ENCODE results near the gene NEURL1B. TPM values are rescaled to one million over a fixed set of nuclear protein-coding genes. Genes with fewer than 3 reads are reported as not detected.

Gene NEURL1B
- total RNA-seq, 1 experiment from 2014 or later, result 2.8 TPM

DNA sequence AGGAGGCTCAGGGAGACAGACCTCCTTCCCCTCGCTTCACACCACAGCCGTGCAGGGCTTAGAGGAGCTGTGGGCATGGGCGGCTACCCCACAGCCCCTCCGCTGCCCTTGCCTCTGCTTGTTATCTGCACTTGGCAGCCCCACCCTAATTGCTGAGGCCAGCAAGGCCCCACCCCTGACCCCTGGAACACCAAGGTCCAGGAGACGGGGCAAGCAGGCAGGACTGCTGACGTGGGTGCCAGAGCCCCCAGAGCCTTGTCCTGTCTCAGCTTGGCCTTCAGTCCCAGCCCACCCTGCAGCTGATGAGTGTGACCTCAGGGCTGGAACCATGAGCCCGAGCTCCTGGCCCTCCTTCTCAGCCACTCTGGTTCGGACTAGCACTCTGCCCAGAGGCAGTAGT, 29.1 kb upstream of the NEURL1B start:
- CTCF ChIA-PET, result no interaction called here
- Mint-ChIP-seq H3K36me3 (ENCODE audit: insufficient read depth, unreplicated experiment) (no peaks in the 10 kb centered on the region), H3K27ac (ENCODE audit: unreplicated experiment) (no peak overlapping the region), H3K9me3 (ENCODE audit: low read depth, unreplicated experiment) (peaks cover 2% of the 10 kb centered on the region), H3K27me3 (ENCODE audit: unreplicated experiment) (peaks cover 99% of the 10 kb centered on the region), H3K4me1 (ENCODE audit: low read depth, unreplicated experiment) (no peaks in the 10 kb centered on the region), H3K4me3 (ENCODE audit: low read depth, unreplicated experiment) (no peak overlapping the region)
- TF ChIP-seq, protein P1, sequence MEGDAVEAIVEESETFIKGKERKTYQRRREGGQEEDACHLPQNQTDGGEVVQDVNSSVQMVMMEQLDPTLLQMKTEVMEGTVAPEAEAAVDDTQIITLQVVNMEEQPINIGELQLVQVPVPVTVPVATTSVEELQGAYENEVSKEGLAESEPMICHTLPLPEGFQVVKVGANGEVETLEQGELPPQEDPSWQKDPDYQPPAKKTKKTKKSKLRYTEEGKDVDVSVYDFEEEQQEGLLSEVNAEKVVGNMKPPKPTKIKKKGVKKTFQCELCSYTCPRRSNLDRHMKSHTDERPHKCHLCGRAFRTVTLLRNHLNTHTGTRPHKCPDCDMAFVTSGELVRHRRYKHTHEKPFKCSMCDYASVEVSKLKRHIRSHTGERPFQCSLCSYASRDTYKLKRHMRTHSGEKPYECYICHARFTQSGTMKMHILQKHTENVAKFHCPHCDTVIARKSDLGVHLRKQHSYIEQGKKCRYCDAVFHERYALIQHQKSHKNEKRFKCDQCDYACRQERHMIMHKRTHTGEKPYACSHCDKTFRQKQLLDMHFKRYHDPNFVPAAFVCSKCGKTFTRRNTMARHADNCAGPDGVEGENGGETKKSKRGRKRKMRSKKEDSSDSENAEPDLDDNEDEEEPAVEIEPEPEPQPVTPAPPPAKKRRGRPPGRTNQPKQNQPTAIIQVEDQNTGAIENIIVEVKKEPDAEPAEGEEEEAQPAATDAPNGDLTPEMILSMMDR (IDR thresholded peaks at IDR 0.05; ENCODE audit: unreplicated experiment), result no peak
- BruUV-seq (replicated peaks), result no TSS peak
- no peak for DNase-seq
- intact Hi-C loops (cut with micrococcal nuclease; ENCODE audit: unreplicated experiment), result no loop called here

DNA sequence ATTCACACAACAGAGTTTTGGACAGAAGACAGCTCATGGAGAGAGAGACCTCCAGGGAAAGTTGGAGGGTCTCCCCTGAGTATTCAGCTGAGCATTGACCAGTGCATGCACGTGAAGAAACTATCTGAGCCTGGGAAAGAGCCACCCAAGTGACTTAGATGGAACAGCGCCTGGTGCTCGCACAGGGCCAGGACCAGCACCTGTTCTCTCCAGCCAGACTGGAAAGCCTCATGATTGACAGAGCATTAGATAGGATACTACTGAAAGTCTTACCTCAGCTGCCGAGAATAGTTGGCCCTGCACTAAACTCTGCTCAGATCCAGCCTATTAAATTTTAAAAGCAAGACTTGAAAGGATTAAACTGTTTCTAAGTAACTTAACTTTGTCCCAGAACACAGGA, 28.3 kb upstream of the NEURL1B start:
- Mint-ChIP-seq H3K4me1 (ENCODE audit: low read depth, unreplicated experiment) (no peaks in the 10 kb centered on the region), H3K9me3 (ENCODE audit: low read depth, unreplicated experiment) (peaks cover 2% of the 10 kb centered on the region), H3K4me3 (ENCODE audit: low read depth, unreplicated experiment) (no peak overlapping the region), H3K27me3 (ENCODE audit: unreplicated experiment) (peaks cover 99% of the 10 kb centered on the region), H3K36me3 (ENCODE audit: insufficient read depth, unreplicated experiment) (no peaks in the 10 kb centered on the region), H3K27ac (ENCODE audit: unreplicated experiment) (no peak overlapping the region)
- intact Hi-C loops (cut with micrococcal nuclease; ENCODE audit: unreplicated experiment), result no loop called here
- CTCF ChIA-PET, result no interaction called here
- BruUV-seq (replicated peaks), result no TSS peak
- TF ChIP-seq, protein P1 (IDR thresholded peaks at IDR 0.05; ENCODE audit: unreplicated experiment), result no peak
- no peak for DNase-seq

DNA sequence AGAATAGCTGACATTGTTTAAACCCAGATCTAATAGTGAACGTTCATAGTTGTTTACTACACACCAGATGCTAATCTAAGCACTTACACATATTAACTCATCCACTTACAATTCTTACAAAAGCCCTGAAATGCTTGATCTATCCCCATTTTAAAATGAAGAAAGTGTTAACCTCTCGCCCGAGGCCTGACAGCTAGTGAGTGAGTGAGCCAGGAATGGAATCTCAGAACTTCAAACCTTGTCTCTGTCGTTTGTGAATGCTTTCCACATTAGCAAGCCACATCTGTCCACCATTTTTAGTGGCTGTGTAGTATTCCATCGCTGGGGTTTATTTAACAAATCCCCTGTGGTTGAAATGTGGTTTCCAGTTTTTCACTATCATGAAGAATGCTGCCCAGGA, 24.9 kb upstream of the NEURL1B start:
- Mint-ChIP-seq H3K9me3 (ENCODE audit: low read depth, unreplicated experiment) (peaks cover 2% of the 10 kb centered on the region), H3K4me3 (ENCODE audit: low read depth, unreplicated experiment) (no peak overlapping the region), H3K27me3 (ENCODE audit: unreplicated experiment) (peaks cover 100% of the 10 kb centered on the region), H3K27ac (ENCODE audit: unreplicated experiment) (no peak overlapping the region), H3K36me3 (ENCODE audit: insufficient read depth, unreplicated experiment) (no peaks in the 10 kb centered on the region), H3K4me1 (ENCODE audit: low read depth, unreplicated experiment) (no peaks in the 10 kb centered on the region)
- TF ChIP-seq, protein P1 (IDR thresholded peaks at IDR 0.05; ENCODE audit: unreplicated experiment), result no peak
- no TSS peak for BruUV-seq (replicated peaks)
- intact Hi-C loops (cut with micrococcal nuclease; ENCODE audit: unreplicated experiment), result no loop called here
- DNase-seq, result no peak
- CTCF ChIA-PET, result interaction anchor here (0.9 kb wide), 1 partner anchor 38 kb away, joined by 4 read pairs; no protein-coding TSS in a partner anchor

DNA sequence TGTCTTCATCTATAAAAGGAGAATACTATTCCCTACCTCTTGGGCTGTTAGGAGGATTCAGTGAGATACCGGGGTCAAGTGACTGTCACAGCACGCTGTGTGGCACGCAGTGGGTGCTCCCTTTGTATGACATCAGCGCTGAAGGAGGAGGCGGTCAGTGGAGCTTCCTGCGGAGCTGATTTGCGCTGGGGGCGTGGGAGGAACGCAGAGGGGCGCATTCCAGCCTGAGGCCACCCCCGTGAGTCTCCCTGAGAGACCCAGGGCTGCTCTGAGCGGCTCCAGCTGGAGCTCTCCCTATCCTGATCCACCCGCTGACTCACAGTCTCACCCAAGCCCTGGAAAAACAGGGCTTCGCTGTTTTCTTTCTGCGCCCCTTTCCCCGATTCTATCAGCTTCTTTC, 24.3 kb upstream of the NEURL1B start:
- BruUV-seq (replicated peaks), result no TSS peak
- H3K36me3 Mint-ChIP-seq (ENCODE audit: insufficient read depth, unreplicated experiment), result no peaks in the 10 kb centered on the region
- intact Hi-C loops (cut with micrococcal nuclease; ENCODE audit: unreplicated experiment), result no loop called here
- H3K4me3 Mint-ChIP-seq (ENCODE audit: low read depth, unreplicated experiment), result no peak overlapping the region
- no peak overlapping the region for H3K27ac Mint-ChIP-seq (ENCODE audit: unreplicated experiment)
- H3K4me1 Mint-ChIP-seq (ENCODE audit: low read depth, unreplicated experiment), result no peaks in the 10 kb centered on the region
- DNase-seq, result no peak
- H3K27me3 Mint-ChIP-seq (ENCODE audit: unreplicated experiment), result peaks cover 100% of the 10 kb centered on the region
- CTCF ChIA-PET, result interaction anchor here (0.5 to 0.9 kb wide), 2 partner anchors 37 to 77 kb away, joined by 4 read pairs; no protein-coding TSS in a partner anchor
- TF ChIP-seq, protein P1 (IDR thresholded peaks at IDR 0.05; ENCODE audit: unreplicated experiment), result no peak
- peaks cover 2% of the 10 kb centered on the region for H3K9me3 Mint-ChIP-seq (ENCODE audit: low read depth, unreplicated experiment)

Data from Calu3 (cell line).